ENCODE results near the gene PTMS. TPM values are rescaled to one million over a fixed set of nuclear protein-coding genes. Genes with fewer than 3 reads are reported as not detected.

The PTMS gene
- total RNA-seq, result 64.5 TPM

GRCh38 chr12:6765634-6766581, at the start of gene PTMS:
TSS of gene PTMS (plus strand) at chr12:6766363. CDS start at chr12:6766706, 343 bp downstream.

GRCh38 chr12:6723607-6724408, 42.4 kb upstream of the PTMS start, which contains the start of gene COPS7A:
TSS of gene COPS7A (plus strand) at chr12:6724046. CDS start at chr12:6724657, 611 bp downstream.

GRCh38 chr12:6752921-6753771, 13.0 kb upstream of the PTMS start, which contains the start of gene MLF2:
TSS of gene MLF2 (minus strand) at chr12:6753141. CDS start at chr12:6752334, 807 bp downstream.

GRCh38 chr12:6772331-6772695, 6.2 kb downstream of the PTMS start, which contains the start of gene LAG3:
TSS of gene LAG3 (plus strand) at chr12:6772520. CDS start at chr12:6772853, 333 bp downstream.

GRCh38 chr12:6788972-6789924, 23.1 kb downstream of the PTMS start, which contains the start of gene CD4:
TSS of gene CD4 (plus strand) at chr12:6789528. CDS start at chr12:6800139, 10,611 bp downstream.

Other genes starting within 250 kb of the PTMS start
- gene GAPDH, start 231.8 kb upstream of the PTMS start, total RNA-seq, result 1,745 TPM
- gene IFFO1, start 210.3 kb upstream of the PTMS start, total RNA-seq, result 6.6 TPM
- 18.5 TPM for gene NOP2, start 198.1 kb upstream of the PTMS start, total RNA-seq
- 210 TPM for gene CHD4, start 159.0 kb upstream of the PTMS start, total RNA-seq
- 0.94 TPM for gene LPAR5, start 130.4 kb upstream of the PTMS start, total RNA-seq
- 1.6 TPM for gene ACRBP, start 118.9 kb upstream of the PTMS start, total RNA-seq
- 83.6 TPM for gene ING4, start 103.2 kb upstream of the PTMS start, total RNA-seq
- 32.2 TPM for gene ZNF384, start 77.0 kb upstream of the PTMS start, total RNA-seq
- 4.1 TPM for gene PIANP, start 65.5 kb upstream of the PTMS start, total RNA-seq
- gene COPS7A, start 42.3 kb upstream of the PTMS start, total RNA-seq, result 39.4 TPM
- 110 TPM for gene MLF2, start 13.2 kb upstream of the PTMS start, total RNA-seq
- gene LAG3, start 6.2 kb downstream of the PTMS start, total RNA-seq, result not detected
- 1.9 TPM for gene CD4, start 23.2 kb downstream of the PTMS start, total RNA-seq
- 57.0 TPM for gene GPR162, start 55.5 kb downstream of the PTMS start, total RNA-seq
- gene P3H3, start 62.0 kb downstream of the PTMS start, total RNA-seq, result 25.7 TPM
- gene GNB3, start 74.6 kb downstream of the PTMS start, total RNA-seq, result 5.9 TPM
- 4.1 TPM for gene CDCA3, start 84.9 kb downstream of the PTMS start, total RNA-seq
- gene USP5, start 85.8 kb downstream of the PTMS start, total RNA-seq, result 64.8 TPM
- gene TPI1, start 101.2 kb downstream of the PTMS start, total RNA-seq, result 181 TPM
- 2.8 TPM for gene SPSB2, start 106.9 kb downstream of the PTMS start, total RNA-seq
- 8.5 TPM for gene LRRC23, start 138.5 kb downstream of the PTMS start, total RNA-seq
- gene ENO2, start 148.2 kb downstream of the PTMS start, total RNA-seq, result 146 TPM
- 22.5 TPM for gene ATN1, start 161.6 kb downstream of the PTMS start, total RNA-seq
- not detected for gene RNU7-1, start 177.5 kb downstream of the PTMS start, total RNA-seq
- gene C12orf57, start 177.7 kb downstream of the PTMS start, total RNA-seq, result 295 TPM
- 3.4 TPM for gene PTPN6, start 185.0 kb downstream of the PTMS start, total RNA-seq
- gene PHB2, start 204.3 kb downstream of the PTMS start, total RNA-seq, result 104 TPM
- 39.4 TPM for gene EMG1, start 204.6 kb downstream of the PTMS start, total RNA-seq

All from parietal lobe (tissue), 1 donor.